HepG2 (cell line): Measurements from ENCODE around the gene IFITM5. TPM values are rescaled to one million over a fixed set of nuclear protein-coding genes. Genes with fewer than 3 reads are reported as not detected.

ENCODE experiments used
- ARNT2 ChIP-seq: sonication (generic); formaldehyde crosslinking; IDR thresholded peaks from 2 replicates; pipeline ENCODE4 v1.8.0; 2022; ENCODE audit warnings: mild to moderate bottlenecking, low read depth, missing genetic modification reagents, moderate library complexity
- BHLHE40 ChIP-seq: IDR thresholded peaks from 2 replicates; pipeline ENCODE4 v1.6.1; 2011; ENCODE audit warnings: low read length, improper control_type of control experiment
- MAZ ChIP-seq, 2 experiments: sonication (generic) in 1 of 2; formaldehyde crosslinking in 1 of 2; IDR thresholded peaks; 2 replicates each; pipeline versions ENCODE4 v1.5.0 to v1.6.1; 2012 to 2020; ENCODE audit warnings: low read depth in 2 of 2, mild to moderate bottlenecking in 2 of 2, borderline replicate concordance in 1 of 2, improper control_type of control experiment in 1 of 2, low read length in 1 of 2, missing genetic modification reagents in 1 of 2, moderate library complexity in 1 of 2
- MLXIP ChIP-seq: sonication (generic); formaldehyde crosslinking; IDR thresholded peaks from 2 replicates; pipeline ENCODE4 v1.9.0; 2021; ENCODE audit warnings: missing genetic modification reagents, borderline replicate concordance
- RAD51 ChIP-seq: fragments of 450-650 bp; IDR thresholded peaks from 2 replicates; pipeline ENCODE4 v1.6.1; 2016; ENCODE audit warnings: borderline replicate concordance
- SNAPC5 ChIP-seq: sonication (generic); formaldehyde crosslinking; IDR thresholded peaks from 2 replicates; pipeline ENCODE4 v1.8.1; 2023; ENCODE audit warnings: mild to moderate bottlenecking, missing genetic modification reagents, borderline replicate concordance
- SPEN ChIP-seq: sonication (generic); formaldehyde crosslinking; IDR thresholded peaks from 2 replicates; pipeline ENCODE4 v1.5.1; 2020; ENCODE audit warnings: low read depth, mild to moderate bottlenecking, missing genetic modification reagents
- TAF15 ChIP-seq: fragments of 200-400 bp; formaldehyde crosslinking; IDR thresholded peaks from one replicate; pipeline ENCODE4 v1.6.1; 2018; ENCODE audit warnings: mild to moderate bottlenecking, low read depth, low read length; ENCODE audit not compliant: poor library complexity, severe bottlenecking
- ZNF484 ChIP-seq: sonication (generic); formaldehyde crosslinking; IDR thresholded peaks from 2 replicates; pipeline ENCODE4 v1.5.1; 2020; ENCODE audit warnings: mild to moderate bottlenecking, low read depth, missing genetic modification reagents, borderline replicate concordance
- ZNF614 ChIP-seq: IDR thresholded peaks from 2 replicates; pipeline ENCODE4 v1.6.1; 2018; ENCODE audit warnings: missing biosample characterization, missing genetic modification reagents, inconsistent platforms, borderline replicate concordance
- ZNF891 ChIP-seq: sonication (generic); formaldehyde crosslinking; IDR thresholded peaks from 2 replicates; pipeline ENCODE4 v1.5.0; 2020; ENCODE audit warnings: mild to moderate bottlenecking, missing genetic modification reagents
- polyA plus RNA-seq, 8 experiments: library from polyadenylated mRNA; depleted of rRNA in 3 of 8; stranded (reverse) in 7 of 8; unstranded in 1 of 8; fragments of >200 nt; fragmentation: Illumina TruSeq in 4 of 8; extraction: Trizol in 4 of 8; gene quantifications; 2 replicates each; pipeline versions ENCODE4 v1.2.1 to v1.2.3, GENCODE V29; 2011 to 2016; ENCODE audit warnings: low read depth in 4 of 8, missing spikeins in 1 of 8, mixed read lengths in 1 of 8; ENCODE audit not compliant: insufficient read depth in 1 of 8
- total RNA-seq, 5 experiments: library from RNA; depleted of rRNA; stranded (reverse); fragments of >200 nt; fragmentation: Illumina TruSeq; extraction: Trizol; gene quantifications; 2 replicates each; pipeline ENCODE4 v1.2.3, GENCODE V29; 2016; ENCODE audit warnings: low read depth in 1 of 5
- TF ChIP-seq, protein P1 (sequence below): sonication (generic); formaldehyde crosslinking; IDR thresholded peaks from 2 replicates; pipeline ENCODE4 v1.4.0; 2020; ENCODE audit warnings: low read depth, missing genetic modification reagents
- TF ChIP-seq, protein P2 (sequence below): sonication (generic); formaldehyde crosslinking; IDR thresholded peaks from 2 replicates; pipeline ENCODE4 v1.4.0; 2020; ENCODE audit warnings: missing genetic modification reagents; ENCODE audit errors: not compliant biosample characterization
- TF ChIP-seq, protein P3 (sequence below): sonication (generic); formaldehyde crosslinking; IDR thresholded peaks from 2 replicates; pipeline ENCODE4 v1.5.0; 2020; ENCODE audit warnings: mild to moderate bottlenecking, missing genetic modification reagents
- TF ChIP-seq, protein P4 (sequence below): sonication (generic); formaldehyde crosslinking; IDR thresholded peaks from 2 replicates; pipeline ENCODE4 v1.5.0; 2020; ENCODE audit warnings: mild to moderate bottlenecking, missing genetic modification reagents

IFITM5 gene
- total and polyA plus RNA-seq, 2 of the 13 experiments (the other 11 are each of a cell fraction or from before 2014, with no cell fraction given) = not detected

DNA sequence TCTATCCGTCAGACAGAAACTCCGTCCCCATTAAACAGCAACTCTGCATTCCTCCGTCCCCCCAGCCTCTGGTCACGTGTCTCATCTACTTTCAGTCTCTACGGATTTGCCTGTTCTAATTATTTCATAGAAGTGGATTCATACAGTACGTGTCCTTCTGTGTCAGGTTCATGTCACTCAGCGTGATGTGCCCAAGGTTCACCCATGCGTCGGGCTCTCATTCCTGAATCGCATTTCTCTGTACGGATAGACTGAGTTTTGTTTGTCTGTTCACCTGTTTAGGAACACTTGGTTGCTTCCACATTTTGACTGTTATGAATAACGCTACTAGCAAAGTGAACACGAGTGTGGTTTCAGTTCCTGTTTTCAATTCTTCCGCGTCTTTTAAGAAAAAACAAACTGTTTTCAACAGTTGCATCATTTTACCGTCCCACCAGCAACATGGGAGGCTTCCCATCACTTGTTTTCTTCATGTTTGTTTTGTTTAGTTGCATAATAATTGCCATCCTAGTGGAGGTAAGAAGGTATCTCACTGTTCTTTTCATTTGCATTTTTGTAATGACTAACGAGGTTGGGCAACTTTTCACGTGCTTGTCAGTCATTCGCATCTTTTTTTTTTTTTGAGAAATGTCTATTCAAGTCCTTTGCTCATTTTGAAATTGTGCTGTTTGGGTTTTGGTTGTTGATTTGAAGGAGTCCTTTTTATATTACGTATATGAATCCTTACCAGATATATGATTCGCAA lies 30.0 kb downstream of the IFITM5 start (continued):
- TF ChIP-seq, protein P1, sequence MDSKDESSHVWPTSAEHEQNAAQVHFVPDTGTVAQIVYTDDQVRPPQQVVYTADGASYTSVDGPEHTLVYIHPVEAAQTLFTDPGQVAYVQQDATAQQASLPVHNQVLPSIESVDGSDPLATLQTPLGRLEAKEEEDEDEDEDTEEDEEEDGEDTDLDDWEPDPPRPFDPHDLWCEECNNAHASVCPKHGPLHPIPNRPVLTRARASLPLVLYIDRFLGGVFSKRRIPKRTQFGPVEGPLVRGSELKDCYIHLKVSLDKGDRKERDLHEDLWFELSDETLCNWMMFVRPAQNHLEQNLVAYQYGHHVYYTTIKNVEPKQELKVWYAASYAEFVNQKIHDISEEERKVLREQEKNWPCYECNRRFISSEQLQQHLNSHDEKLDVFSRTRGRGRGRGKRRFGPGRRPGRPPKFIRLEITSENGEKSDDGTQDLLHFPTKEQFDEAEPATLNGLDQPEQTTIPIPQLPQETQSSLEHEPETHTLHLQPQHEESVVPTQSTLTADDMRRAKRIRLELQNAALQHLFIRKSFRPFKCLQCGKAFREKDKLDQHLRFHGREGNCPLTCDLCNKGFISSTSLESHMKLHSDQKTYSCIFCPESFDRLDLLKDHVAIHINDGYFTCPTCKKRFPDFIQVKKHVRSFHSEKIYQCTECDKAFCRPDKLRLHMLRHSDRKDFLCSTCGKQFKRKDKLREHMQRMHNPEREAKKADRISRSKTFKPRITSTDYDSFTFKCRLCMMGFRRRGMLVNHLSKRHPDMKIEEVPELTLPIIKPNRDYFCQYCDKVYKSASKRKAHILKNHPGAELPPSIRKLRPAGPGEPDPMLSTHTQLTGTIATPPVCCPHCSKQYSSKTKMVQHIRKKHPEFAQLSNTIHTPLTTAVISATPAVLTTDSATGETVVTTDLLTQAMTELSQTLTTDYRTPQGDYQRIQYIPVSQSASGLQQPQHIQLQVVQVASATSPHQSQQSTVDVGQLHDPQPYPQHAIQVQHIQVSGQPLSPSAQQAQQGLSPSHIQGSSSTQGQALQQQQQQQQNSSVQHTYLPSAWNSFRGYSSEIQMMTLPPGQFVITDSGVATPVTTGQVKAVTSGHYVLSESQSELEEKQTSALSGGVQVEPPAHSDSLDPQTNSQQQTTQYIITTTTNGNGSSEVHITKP (CRISPR knock-in tag) = peak; percentile 84; the same call in 1 of the 2 replicates
- TF ChIP-seq SPEN (CRISPR knock-in tag) = no peak
- no peak for TF ChIP-seq SNAPC5
- no peak for TF ChIP-seq ZNF484 (CRISPR knock-in tag)
- no peak for TF ChIP-seq MLXIP (CRISPR knock-in tag)
- TF ChIP-seq, protein P2, sequence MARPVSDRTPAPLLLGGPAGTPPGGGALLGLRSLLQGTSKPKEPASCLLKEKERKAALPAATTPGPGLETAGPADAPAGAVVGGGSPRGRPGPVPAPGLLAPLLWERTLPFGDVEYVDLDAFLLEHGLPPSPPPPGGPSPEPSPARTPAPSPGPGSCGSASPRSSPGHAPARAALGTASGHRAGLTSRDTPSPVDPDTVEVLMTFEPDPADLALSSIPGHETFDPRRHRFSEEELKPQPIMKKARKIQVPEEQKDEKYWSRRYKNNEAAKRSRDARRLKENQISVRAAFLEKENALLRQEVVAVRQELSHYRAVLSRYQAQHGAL (CRISPR knock-in tag) = no peak
- no peak for TF ChIP-seq ZNF891 (CRISPR knock-in tag)
- TF ChIP-seq, protein P3, sequence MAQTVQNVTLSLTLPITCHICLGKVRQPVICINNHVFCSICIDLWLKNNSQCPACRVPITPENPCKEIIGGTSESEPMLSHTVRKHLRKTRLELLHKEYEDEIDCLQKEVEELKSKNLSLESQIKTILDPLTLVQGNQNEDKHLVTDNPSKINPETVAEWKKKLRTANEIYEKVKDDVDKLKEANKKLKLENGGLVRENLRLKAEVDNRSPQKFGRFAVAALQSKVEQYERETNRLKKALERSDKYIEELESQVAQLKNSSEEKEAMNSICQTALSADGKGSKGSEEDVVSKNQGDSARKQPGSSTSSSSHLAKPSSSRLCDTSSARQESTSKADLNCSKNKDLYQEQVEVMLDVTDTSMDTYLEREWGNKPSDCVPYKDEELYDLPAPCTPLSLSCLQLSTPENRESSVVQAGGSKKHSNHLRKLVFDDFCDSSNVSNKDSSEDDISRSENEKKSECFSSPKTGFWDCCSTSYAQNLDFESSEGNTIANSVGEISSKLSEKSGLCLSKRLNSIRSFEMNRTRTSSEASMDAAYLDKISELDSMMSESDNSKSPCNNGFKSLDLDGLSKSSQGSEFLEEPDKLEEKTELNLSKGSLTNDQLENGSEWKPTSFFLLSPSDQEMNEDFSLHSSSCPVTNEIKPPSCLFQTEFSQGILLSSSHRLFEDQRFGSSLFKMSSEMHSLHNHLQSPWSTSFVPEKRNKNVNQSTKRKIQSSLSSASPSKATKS (CRISPR knock-in tag) = no peak
- TF ChIP-seq MAZ (IDR thresholded peaks at IDR 0.05; ENCODE audit: borderline replicate concordance, low read depth, low read length) = no peak
- TF ChIP-seq MAZ (CRISPR knock-in tag; IDR thresholded peaks at IDR 0.05; ENCODE audit: low read depth) = no peak
- peak; percentile 64; the same call in 1 of the 2 replicates for TF ChIP-seq RAD51
- TF ChIP-seq ZNF614 (CRISPR knock-in tag) = no peak
- no peak for TF ChIP-seq ARNT2 (CRISPR knock-in tag)
- TF ChIP-seq TAF15 = no peak
- TF ChIP-seq, protein P4, sequence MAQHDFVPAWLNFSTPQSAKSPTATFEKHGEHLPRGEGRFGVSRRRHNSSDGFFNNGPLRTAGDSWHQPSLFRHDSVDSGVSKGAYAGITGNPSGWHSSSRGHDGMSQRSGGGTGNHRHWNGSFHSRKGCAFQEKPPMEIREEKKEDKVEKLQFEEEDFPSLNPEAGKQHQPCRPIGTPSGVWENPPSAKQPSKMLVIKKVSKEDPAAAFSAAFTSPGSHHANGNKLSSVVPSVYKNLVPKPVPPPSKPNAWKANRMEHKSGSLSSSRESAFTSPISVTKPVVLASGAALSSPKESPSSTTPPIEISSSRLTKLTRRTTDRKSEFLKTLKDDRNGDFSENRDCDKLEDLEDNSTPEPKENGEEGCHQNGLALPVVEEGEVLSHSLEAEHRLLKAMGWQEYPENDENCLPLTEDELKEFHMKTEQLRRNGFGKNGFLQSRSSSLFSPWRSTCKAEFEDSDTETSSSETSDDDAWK = no peak
- TF ChIP-seq BHLHE40 = peak; percentile 65
